ENCODE results near the gene KRT84. TPM values are rescaled to one million over a fixed set of nuclear protein-coding genes. Genes with fewer than 3 reads are reported as not detected.

Gene KRT84, protein sequence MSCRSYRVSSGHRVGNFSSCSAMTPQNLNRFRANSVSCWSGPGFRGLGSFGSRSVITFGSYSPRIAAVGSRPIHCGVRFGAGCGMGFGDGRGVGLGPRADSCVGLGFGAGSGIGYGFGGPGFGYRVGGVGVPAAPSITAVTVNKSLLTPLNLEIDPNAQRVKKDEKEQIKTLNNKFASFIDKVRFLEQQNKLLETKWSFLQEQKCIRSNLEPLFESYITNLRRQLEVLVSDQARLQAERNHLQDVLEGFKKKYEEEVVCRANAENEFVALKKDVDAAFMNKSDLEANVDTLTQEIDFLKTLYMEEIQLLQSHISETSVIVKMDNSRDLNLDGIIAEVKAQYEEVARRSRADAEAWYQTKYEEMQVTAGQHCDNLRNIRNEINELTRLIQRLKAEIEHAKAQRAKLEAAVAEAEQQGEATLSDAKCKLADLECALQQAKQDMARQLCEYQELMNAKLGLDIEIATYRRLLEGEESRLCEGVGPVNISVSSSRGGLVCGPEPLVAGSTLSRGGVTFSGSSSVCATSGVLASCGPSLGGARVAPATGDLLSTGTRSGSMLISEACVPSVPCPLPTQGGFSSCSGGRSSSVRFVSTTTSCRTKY
- not detected in 2 replicates for total RNA-seq

DNA sequence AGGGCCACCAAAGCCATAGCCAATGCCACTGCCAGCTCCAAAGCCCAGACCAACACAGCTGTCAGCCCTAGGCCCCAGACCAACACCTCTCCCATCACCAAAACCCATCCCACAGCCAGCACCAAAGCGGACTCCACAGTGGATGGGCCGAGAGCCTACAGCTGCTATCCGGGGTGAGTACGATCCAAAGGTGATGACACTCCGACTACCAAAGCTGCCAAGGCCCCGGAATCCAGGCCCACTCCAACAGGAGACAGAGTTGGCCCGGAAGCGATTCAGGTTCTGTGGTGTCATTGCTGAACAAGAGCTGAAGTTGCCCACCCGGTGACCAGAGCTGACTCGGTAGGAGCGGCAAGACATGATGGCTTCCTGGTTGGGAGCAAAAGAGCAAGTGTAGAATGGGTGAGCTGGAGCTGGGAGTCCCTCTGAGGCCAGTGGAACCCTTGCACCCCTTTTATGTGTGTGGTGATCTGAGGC, at the start of gene KRT84:
TSS of gene KRT84 (minus strand) at position 427 of the 477 bp plus-strand sequence. CDS start at position 360, 67 bp downstream.
- DNase-seq (ENCODE audit: extremely low read depth, low read depth, low spot score), result no peak

DNA sequence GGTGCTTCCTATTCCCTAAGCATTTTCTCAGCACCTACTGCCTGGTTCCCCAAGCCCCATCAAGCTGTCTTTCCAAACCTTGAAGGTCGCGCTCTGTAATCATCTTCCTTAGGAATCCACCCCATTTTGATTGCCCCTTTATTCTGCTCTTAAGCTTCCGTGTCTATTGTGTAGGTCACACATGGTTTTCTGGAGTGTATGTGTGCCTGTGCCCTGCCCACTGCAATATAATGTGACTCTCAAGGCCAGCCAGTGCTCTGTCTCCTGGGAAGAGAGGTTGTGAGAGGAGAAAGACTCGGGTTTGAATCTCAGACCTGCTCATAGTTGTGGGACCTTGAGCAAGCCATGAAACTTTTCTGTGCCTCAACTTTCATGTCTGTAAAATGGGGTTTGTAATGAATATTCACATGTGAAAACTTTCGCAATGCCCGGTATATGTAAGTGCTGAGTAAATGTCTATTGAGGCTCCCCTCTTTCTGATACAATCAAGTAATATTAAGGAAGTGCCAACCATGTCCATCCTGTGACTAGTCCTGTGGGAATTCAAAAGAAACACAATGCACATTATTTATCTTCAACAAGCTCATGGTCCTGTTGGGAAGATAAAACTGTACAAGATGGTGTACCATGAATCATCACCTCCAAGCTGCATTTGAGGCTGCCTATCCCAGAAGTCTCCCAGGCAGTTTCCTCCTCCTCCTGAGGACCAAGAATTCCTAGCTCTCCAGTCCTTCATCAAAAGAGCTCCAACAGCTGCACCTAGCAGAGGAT, 49.5 kb upstream of the KRT84 start:
- DNase-seq (ENCODE audit: extremely low read depth, low read depth, low spot score), result no peak

DNA sequence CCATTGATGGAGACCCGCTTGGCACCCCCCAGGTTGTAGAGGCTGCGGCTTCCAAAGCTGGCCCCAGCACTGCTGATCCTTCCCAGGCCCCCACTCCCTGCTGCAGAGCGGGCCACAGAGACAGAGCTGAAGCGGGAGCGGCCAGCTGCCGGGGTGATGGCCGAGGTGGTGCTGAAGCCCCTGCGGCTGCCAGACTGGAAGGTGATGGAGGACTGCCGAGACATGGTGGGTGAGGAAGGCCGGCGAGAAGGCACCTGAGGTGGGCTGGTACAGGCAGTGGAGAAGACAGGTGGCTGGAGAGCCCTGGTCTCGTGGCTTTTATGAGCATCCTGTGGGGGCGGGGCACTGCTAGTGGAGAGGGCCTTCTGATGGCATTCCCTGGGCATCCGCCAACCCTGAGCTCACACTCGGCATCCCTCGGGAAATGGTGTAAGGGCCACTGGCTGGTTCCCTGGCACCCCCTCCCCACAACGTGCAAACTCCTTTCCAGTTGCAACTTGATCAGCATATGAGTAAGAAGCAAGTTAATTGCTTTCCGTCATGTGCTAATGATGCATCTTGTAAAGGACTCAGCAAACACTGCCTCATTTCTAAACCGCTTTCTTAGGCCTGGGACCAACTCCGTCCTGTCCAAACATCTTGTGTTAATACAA, 48.8 kb upstream of the KRT84 start, which contains the start of gene KRT75:
TSS of gene KRT75 (minus strand) at position 291 of the 653 bp plus-strand sequence. CDS start at position 224, 67 bp downstream.
- DNase-seq (ENCODE audit: extremely low read depth, low read depth, low spot score), result no peak

DNA sequence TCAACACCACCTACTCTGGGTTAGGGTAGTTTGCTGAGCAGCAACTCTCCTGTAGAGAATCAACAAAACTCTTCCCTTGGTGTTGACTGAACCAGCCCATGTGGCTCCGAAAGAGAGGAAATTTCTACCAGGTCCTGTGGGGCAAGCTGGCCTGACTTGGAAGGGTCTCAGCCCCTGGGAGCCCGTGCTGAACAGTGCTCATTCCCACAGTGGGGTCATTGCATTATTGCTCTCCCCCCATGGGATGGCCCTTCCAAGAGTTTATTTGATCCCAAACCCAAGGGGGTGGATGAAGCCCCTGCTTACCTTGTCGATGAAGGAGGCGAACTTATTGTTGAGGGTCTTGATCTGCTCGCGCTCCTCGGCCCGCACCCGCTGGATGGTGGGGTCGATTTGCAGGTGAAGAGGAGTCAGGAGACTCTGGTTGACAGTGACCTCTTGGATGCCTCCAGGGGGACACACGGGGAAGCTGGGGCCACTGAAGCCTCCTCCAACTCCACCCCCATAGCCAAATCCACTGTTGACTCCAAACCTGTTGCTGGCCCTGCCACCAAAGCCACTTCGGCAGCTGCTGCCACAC, 48.1 kb upstream of the KRT84 start:
- DNase-seq (ENCODE audit: extremely low read depth, low read depth, low spot score), result no peak

DNA sequence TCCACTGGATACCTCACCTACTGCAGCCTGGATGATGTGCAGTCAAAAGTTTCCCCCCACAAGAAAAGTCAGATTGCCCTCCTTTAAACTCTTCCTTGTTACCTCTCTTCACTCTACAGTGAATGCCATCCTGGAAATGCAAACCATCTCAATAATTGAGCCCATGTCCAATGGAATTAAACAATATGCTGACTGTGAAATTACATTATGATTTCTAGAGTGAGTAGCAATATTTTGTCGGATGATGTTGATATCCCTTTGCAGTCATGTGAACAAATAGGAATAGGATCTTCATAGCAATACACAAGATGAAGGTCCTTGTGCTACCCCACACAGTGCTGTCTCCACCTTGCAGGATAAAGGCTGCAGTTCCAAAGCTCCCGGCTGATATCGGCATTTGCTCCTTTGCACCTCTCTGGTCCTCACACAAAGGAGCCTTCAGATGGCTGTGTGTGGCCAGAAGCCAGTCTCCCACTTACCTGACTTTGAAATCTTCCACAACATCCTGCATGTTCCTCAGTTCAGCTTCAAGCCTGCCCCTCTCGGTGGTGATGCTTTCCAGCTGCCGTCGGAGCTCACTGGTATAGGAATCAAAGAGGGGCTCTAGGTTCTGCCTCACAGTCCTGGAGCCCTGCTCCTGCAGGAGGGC, 47.2 kb upstream of the KRT84 start:
- DNase-seq (ENCODE audit: extremely low read depth, low read depth, low spot score), result no peak

DNA sequence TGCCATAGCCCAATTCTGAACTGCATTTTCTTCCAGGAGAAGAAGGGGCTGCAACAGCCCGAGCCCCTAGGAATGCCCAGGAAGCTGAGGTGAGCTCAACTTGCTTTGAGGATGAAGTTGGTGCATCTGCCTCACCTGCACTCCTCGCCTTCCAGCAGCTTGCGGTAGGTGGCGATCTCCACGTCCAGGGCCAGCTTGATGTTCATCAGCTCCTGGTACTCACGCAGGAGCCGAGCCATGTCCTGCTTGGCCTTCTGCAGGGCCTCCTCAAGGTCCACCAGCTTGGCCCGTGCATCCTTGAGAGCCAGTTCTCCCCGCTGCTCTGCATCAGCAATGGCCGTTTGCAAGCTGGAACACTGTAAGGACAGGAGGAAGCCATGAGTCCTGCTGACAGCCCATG, 42.7 kb upstream of the KRT84 start:
- no peak for DNase-seq (ENCODE audit: extremely low read depth, low read depth, low spot score)

DNA sequence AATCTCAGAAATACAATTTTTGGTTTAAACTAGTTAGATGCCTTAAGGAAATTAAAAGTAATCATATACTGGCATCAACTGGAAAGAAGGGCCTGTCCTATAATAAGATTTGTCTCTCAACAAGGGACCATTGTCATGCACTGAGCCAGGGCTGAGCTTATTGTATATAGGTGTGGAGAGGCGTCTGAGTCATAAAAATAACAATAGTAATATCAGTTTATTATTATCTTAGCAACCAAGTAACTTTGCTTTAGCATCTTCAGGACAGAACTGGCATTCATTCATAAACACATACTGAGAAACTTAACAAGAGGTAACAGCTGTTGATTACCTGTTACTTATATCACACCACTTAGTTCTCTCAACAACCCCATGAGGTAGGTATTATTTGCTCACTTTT, 41.6 kb upstream of the KRT84 start:
- no peak for DNase-seq (ENCODE audit: extremely low read depth, low read depth, low spot score)

DNA sequence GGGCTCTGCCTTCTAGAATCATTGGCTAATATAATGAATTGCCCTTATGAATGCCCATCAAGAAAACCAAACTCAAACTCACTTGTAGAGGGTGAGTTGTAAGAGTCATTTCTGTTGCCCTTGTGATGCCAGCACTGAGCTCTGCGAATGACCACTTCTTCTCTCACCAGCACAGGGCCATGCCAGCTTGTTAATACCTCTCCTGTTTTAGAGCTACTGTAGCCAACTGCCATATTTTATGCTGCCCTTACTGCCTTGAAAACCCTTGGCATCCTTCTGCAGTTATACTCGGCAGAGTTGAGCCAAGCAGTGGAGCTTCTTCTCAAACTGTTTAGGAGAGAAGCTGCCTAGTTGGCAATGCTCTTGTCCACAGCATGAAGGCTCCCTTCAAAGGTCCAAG, 40.6 kb upstream of the KRT84 start:
- no peak for DNase-seq (ENCODE audit: extremely low read depth, low read depth, low spot score)

DNA sequence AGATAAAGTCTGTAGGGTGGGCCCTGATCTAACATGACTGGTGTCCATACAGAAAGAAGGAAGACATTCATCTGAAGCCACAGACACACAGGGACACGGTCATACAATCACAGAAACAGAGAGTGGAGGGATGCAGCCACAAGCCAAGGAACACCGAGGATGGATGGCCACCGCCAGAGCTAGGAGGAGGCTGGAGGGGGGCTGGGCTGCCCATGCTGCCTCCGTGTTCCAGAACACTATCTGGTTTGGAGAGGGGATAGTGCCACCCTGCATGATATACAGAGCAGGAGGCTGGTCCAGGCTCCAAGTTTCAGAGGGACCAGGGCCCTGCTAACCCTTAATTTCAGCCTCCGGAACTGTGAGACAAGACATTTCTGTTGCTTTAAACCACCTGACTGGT, 40.0 kb upstream of the KRT84 start:
- no peak for DNase-seq (ENCODE audit: extremely low read depth, low read depth, low spot score)

DNA sequence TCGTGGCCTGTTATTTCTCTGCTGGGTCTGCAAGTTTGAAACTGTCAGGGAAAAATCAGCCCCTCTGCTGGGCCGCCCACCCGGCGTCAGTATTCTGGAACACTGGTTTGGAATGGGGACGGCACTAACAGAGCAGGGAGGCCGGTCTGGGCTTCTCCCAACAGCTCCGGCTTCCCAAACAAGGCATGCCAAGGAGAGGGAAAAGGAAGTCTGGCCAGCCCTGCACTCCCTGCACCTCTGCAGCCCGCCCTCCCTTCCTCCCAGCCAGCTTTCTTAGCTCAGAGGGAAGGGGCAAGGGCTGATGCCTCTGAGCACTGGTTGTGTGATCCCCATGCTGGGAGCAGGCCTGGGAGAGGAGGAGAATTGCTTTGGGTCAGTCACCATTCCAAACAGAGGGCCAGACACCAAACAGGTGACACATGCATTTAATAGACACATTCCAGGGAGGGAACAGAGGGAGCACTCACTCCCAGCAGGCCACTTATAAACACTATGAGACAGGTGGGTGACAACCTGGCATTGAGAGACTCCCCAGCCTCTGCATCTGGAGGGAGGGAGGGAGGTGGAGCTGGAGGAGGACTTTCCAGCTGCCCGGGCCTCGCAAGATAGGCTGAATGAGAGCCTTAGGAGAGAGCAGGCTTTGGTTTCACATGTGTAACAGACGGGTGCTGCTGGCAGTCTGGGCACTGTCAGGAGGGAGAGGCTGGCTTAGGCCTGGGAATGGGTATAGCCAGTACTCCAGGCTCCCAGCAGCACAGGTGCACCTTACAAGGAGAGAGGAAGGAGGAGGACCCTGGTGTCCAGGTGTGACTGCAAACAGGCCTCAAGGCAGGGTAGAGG, 38.4 kb upstream of the KRT84 start:
- DNase-seq (ENCODE audit: extremely low read depth, low read depth, low spot score), result no peak

DNA sequence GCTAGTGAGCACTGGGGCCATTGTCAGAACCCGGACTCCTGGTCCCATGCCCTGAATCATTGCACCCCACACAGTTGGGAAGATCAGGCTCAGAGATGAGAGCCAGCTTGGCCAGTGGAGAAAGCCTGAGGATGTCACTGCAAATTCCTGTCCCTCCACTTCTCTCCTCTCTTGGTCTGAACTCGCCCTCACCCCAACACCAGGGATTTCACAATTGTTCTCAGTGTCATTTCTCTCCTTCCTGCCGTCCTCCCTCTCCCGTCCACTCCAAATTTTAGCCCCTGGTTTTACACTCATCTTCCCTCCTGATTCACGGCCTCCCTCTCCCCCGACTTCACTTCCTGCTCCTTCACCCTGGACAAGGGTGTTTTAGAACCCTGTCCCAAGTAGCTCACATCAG, 37.6 kb upstream of the KRT84 start:
- no peak for DNase-seq (ENCODE audit: extremely low read depth, low read depth, low spot score)

DNA sequence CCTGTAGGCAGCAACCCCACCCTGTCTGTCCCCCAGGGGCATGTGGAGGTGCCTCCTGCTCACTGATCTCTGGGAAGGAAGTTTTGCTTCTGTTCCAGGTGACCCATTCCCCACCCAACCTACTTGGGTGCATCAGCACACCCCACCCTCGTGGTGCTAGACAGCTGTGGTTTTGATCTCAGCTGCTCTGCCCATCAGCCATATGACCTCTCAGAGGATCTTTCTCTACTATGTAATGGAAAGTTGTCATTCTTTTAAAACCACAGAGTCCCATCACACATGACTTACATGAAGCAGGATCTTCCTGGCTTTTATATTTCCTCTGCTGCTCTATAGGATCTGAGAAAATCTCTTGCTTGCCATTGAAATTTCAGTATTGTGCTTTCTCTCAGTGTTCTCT, 34.2 kb upstream of the KRT84 start:
- DNase-seq (ENCODE audit: extremely low read depth, low read depth, low spot score), result no peak

DNA sequence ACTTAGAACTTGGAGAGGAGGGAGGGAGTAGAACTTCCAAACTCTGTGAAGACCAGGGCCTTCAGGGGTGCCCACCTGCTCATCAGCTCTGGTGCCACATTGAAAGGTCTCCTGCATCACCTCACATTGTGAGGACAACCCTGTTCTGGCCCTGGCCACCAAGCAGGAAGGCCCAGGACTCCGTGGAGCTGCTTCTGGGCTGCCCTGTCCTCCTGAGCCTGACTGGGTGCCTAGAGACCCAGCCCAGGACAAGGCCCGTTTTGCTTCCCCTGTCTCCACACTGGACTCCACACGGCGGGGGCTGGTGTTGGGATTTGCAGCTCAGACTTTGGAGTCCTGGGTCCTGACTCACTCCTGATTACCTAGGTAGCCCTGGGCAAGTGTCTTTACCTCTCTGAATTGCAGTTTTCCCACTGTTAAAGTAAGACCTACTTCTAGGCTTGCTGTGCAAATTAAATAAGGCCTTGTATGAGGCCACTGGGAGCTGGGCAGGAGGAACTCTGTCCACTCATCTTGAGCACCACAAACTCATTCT, 33.2 kb upstream of the KRT84 start:
- DNase-seq (ENCODE audit: extremely low read depth, low read depth, low spot score), result no peak

DNA sequence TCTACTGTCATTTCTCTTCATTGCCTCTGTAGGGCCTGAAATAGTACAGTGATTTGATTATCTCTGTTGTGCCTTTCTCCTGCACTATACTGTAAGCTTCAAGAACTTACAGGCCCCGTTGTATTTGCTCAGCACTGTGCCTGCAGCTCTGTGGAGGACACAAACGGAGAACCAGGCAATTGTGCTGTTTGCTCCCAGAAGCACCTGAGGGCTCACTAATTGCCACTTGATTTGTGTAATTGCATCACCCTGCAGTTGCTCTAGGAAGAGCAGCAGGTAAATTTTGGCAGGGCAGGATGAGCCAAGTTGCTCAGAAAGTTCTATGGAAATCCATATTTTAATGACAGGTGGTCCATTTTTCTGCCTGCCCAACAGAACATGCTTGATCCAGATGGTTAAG, 32.3 kb upstream of the KRT84 start:
- no peak for DNase-seq (ENCODE audit: extremely low read depth, low read depth, low spot score)

DNA sequence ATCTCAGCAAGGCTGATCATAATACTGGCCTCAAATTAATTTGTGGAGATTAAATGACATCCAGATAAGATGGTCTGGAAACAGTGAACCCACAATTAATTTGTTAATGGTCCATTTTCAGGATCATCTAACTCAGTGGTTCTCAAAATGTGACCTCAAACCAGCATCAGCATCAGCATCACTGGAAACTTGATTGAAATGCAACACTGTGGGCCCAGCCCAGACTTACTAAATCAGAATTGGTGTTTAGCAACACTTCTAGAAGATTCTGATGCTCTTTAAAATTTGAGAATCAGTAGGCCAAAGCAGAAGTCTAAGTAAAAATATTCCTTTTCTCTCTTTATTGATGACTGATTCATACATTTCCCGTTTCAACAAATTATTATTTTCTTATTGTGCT, 31.3 kb upstream of the KRT84 start:
- no peak for DNase-seq (ENCODE audit: extremely low read depth, low read depth, low spot score)

DNA sequence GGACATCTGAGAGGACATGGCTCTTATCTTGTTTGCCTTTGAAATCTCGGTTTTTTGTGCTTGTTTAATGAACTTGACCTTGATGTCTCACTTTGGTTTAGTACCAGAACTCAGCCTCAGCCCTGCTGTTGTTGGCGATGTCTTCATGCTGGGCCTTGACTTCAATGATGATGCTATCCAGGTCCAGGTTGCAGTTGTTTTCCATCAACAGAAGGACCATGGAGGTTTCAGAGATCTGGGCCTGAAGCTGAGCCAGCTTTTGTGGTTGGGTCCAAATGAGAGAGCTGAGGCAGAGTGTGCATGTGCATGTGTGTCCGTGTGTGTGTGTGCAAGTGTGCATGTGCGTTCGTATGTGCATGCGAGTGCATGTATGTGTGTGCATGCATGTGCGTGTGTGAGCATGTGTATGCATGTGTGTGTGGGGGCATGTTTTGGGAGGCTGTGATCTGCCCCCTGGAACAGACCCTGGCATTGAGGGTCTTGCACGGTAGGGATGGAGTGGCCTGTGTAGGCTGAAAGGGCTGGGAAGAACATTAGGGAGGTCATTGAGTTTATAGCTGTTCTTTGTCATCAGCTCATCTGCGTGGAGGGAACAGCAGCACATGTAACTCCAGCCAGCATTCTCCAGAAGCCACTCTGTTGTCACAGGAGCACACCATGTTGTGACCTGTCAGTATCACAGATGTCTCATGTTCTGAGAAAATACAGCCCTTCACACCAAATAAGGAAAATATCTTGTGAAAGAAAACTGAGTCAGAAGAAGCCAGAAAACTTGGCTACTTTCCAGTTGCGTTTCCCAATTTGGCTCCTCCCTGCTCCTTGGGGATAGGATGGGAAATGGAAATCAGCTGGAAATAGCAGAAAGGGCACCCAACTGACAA, 30.7 kb upstream of the KRT84 start:
- DNase-seq (ENCODE audit: extremely low read depth, low read depth, low spot score), result no peak

DNA sequence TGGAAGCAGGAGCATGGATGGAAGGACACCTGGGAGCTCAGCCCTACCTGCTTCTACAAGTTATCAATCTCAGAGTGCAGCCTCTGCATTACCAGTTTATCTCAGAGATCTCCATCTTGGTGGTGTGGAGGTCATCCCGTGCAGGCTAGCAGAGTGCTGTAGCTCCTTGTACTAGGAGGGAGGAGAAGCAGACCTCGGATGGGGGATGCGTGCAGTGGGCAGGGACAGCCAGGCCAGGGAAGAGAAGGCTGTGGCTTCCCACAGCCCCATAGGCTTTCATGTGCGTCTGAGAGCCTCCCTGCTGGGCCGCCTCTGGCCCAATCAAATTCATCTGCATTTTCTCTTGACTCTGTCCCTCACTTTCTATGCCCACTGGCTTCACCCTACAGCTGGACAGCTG, 29.5 kb upstream of the KRT84 start:
- no peak for DNase-seq (ENCODE audit: extremely low read depth, low read depth, low spot score)

DNA sequence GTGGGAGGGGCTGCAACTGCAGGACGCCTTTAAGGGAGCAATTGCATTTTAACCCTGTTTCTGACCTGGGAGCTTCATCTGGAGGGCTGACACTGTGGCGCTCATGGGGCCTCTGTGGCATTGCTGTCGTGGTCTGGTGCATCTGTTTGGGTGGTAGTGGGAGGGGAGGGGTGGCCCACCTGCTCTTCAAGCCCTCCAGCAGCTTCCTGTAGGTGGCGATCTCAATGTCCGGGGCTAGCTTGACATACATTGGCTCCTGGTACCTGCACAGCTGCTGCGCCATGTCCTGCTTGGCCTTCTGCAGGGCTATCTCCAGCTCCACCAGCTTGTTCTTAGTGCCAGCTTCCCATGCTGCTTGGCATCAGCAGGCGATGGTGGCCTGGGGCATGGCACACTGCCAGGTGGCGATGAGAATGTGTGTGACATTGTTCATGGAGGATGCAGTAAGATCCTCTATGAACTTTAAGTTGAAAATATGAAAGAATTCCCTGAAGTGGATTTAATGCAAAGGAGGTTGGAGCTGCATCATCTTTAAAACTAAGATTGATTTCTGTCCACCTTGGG, 28.4 kb upstream of the KRT84 start:
- DNase-seq (ENCODE audit: extremely low read depth, low read depth, low spot score), result no peak
